Fibroblast of villous mesenchyme (primary cell): ENCODE measurements around the gene PPP1R3D. TPM values are rescaled to one million over a fixed set of nuclear protein-coding genes. Genes with fewer than 3 reads are reported as not detected.

Experiments
- DNase-seq: peaks from one replicate; pipeline ENCODE4 v3.0.0-alpha.2; 2010; ENCODE audit warnings: low read depth
- H3K4me3 ChIP-seq: 2 replicates; pipeline ENCODE4 v1.5.1; 2011; ENCODE audit warnings: low read depth, mild to moderate bottlenecking, low read length
- total RNA-seq: library from RNA; depleted of rRNA; stranded (reverse); fragments of >200 nt; gene quantifications from 2 replicates; pipeline ENCODE4 v1.2.3, GENCODE V29; 2012
- TF ChIP-seq, protein P1 (sequence below): IDR thresholded peaks from 2 replicates; pipeline ENCODE4 v1.5.1; 2012; ENCODE audit warnings: low read depth, mild to moderate bottlenecking, low read length; ENCODE audit not compliant: insufficient read depth

The PPP1R3D gene
- total RNA-seq, 1 donor: 8.2 TPM

DNA sequence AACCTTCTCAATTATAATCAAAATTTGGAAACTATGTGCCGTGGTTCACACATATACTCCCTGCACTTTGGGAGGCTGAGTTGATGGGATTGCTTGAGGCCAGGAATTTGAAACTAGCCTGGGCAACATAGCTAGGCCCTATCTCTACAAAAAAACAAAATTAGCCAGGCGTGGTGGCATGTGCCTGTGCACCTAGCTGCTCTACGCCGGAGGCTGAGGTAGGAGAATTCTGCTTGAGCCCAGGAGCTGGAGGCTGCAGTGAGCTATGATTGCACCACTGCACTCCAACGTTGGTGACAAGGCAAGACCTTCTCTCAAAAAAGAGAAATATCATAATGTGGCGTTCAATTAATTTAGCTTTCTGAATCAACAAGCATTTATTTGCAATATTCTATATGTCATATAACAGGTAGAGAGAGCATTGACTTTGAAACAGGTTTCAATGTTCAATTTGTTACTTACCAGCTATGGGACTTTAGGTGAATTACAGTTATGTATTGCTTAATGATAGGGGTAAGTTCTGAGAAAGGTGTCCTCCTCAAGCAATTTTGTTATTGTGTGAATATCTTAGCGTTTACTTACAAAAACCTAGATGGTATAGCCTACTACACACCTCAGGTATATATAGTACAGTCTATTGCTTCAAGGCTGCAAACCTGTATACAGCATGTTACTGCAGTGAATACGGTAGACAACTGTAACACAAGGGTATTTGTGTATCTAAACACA, 4.5 kb downstream of the PPP1R3D start:
- no peak for DNase-seq
- no peak overlapping the region for H3K4me3 ChIP-seq
- TF ChIP-seq, protein P1, sequence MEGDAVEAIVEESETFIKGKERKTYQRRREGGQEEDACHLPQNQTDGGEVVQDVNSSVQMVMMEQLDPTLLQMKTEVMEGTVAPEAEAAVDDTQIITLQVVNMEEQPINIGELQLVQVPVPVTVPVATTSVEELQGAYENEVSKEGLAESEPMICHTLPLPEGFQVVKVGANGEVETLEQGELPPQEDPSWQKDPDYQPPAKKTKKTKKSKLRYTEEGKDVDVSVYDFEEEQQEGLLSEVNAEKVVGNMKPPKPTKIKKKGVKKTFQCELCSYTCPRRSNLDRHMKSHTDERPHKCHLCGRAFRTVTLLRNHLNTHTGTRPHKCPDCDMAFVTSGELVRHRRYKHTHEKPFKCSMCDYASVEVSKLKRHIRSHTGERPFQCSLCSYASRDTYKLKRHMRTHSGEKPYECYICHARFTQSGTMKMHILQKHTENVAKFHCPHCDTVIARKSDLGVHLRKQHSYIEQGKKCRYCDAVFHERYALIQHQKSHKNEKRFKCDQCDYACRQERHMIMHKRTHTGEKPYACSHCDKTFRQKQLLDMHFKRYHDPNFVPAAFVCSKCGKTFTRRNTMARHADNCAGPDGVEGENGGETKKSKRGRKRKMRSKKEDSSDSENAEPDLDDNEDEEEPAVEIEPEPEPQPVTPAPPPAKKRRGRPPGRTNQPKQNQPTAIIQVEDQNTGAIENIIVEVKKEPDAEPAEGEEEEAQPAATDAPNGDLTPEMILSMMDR: no peak

DNA sequence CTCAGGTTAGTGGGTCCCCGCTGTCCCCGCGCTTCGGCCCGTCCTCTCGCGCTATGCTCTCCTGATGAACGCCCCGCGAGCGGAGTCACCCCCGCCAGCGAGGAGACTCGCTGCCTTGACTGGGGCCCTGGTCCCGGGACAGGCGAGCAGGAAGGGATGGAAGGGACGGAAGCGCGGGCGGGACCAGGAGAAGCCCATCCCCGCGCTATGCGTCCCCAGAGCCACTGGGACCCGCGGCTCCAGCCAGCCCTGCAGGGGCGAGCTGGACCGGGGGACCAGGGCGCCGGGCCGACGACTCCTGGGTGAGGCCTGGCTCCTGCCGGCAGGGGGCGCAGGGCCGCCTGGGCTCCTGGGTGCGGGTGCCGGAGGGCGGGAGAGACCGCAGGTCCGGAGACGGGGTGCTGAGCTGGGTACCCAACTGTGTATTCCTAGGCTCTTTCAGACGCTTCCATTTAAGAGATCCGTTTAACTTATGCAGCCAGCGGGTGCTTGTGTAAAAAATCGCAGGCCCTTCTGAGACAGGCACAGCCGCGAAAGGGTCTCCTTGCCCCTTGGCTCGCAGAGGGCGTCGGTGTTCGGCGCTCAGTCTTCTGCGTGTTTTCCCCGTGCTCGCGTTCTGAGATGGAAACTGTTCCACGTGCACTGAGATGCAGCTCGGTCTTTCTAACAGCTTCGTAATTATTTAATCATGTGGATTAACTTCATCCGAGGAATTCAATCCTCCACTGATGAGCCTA, 6.1 kb downstream of the PPP1R3D start:
- TF ChIP-seq, protein P1: peak; percentile 93
- H3K4me3 ChIP-seq: peak overlapping the region; percentile 71
- DNase-seq: peak; percentile 69

DNA sequence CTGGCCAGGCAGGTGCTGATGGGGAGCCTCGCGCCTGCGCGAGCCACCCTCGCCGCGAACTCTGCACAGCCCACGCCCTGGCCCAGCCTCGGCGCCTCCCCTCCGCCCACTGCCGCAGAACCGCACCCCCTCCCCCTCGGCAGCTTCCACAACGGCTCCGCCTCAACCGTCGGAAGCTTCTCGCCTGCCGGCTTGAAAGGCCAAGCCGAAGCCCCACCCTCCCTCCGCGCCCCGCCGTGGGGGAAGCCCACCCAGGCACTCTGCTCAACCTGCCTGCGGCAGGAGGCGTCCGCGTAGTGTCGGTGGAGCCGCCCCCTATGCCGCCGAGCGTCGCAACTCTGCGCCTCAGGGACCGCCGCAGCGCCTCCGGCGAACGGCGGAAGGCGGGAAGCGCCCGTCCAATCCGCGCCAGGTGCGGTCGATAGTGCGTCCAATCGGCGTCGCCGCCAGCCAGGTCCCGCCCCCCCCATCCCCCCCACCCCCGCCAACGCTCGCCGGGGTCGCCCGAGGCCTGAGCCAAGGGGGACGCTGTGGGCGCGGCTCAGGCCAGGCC, 6.7 kb downstream of the PPP1R3D start, which contains the start of gene SYCP2:
TSS of gene SYCP2 (minus strand) at position 342 of the 553 bp plus-strand sequence. CDS start 11,224 bp downstream, outside the sequence.
- peak; percentile 34 for DNase-seq
- TF ChIP-seq, protein P1: no peak
- peak within 1 kb of the TSS; percentile 71 for H3K4me3 ChIP-seq

DNA sequence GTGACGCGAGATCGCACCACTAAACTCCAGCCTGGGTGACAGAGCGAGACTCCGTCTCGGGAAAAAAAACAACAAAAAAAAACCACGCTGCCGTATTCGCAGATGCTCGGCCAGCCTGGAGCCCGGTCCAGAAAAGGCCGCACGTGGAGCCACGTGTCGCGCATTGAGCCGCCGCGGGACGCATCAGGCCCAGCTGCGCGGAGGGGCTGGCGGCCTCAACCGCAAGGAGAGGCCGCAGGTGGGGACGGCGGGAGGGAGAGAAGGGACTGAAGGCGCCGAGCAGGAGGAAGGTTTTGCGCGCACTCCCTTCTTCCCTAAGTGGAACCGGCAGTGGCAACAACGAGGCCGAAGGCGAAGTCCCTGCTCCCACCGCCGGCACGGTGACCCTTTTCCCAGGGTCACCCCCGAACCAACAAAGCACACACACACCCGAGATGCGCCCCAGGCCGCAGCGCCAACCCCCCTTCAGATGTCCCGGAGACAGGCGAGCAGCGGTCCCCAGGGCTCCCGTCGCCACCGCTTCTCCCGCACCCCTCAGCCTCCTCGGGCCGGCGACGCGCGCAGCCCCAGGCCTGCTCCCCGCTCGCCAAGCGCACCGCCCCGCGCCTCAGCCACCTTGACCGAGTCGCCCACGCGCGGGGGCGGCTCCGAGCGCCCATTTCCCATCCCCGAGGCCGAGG, 7.3 kb downstream of the PPP1R3D start:
- H3K4me3 ChIP-seq: no peak overlapping the region
- no peak for DNase-seq
- TF ChIP-seq, protein P1: no peak

DNA sequence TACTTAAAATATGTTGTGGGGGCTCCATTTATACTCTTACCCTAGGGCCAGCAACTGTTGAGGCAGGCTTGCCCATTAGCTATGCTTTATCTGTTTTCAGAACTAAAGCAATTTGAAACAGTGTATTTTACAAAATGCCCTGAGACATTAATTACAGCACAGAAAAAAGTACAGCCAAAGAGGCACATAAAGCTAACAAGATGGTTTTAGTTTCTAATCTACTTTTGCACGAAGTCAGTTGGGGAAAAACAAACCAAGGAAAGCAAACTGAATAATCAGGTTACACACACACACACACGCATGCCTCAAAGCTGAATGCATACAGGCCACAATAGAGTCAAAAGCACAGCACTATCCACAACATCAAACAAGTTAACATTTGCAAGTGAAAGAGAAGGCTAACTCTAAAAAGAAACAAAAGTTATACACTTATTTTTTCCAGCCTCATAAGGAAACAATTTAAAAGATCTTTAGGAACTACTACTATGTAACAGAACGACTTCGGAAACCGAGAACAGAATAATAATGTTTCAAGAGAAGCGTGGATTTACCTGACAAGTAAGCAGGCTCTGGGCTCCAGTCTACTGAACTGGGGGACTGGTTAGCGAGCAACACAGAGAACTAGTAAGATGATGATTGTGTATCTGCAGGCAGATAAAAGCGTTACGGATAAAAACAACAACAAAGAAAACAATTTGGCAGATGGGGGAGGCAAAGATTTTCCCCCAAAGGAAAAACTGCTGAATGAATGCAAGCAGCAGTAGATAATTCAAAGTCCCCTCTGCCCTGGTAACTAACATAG, 8.4 kb downstream of the PPP1R3D start:
- H3K4me3 ChIP-seq: no peak overlapping the region
- TF ChIP-seq, protein P1: no peak
- no peak for DNase-seq

DNA sequence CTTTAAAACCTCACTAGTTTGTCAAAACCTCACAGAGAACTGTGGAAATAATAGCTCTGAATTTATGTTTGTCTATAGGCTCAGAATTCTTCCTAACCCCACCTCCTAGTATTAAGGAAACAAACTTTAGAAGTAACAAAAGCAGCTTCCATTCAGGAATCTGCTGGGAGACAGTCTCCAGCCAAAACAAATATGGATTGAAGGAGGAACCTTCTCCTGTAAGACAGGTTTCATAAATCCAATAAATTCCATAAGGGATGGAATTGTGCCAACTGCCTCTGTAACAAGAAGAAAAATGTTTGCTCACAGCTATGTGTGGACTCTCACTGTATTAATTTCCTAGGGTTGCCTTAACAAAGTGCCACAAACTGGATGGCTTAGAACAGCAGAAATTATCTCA, 14.2 kb downstream of the PPP1R3D start:
- TF ChIP-seq, protein P1: no peak
- no peak overlapping the region for H3K4me3 ChIP-seq
- no peak for DNase-seq
